Endothelial cell of umbilical vein (primary cell): Measurements from ENCODE around the gene NGLY1. TPM values are rescaled to one million over a fixed set of nuclear protein-coding genes. Genes with fewer than 3 reads are reported as not detected.

ENCODE experiments used
- BruUV-seq: library from RNA; stranded (reverse); fragments of 400-500 nt; replicated peaks from 2 replicates; lab custom pipeline; 2021; lab: Mats Ljungman, UMichigan
- CTCF ChIA-PET: fragments of 300-600, 350-600 bp; sonication (Branson Sonifier 250); formaldehyde crosslinking; loops from one replicate; lab custom pipeline; 2021; ENCODE audit warnings: antibody characterized with exemption, inconsistent platforms; lab: Charles Lee
- POLR2A ChIA-PET: fragments of 300-600, 350-600 bp; sonication (Branson Sonifier 250); formaldehyde crosslinking; loops from one replicate; lab custom pipeline; 2021; ENCODE audit warnings: antibody characterized with exemption, inconsistent platforms; lab: Charles Lee
- DNase-seq: peaks from one replicate; pipeline ENCODE4 v3.0.0-alpha.2; 2011; ENCODE audit warnings: low read depth, low spot score
- FAIRE-seq: peaks from 2 replicates; lab custom pipeline; 2011; peaks lifted over from hg19 to GRCh38; lab: Jason Lieb, UNC
- H2AFZ ChIP-seq: 2 replicates; pipeline ENCODE4 v1.6.0; 2012; ENCODE audit warnings: low read depth, low read length, control low read depth, inconsistent platforms
- H3K27ac ChIP-seq: 2 replicates; pipeline ENCODE4 v1.5.1; 2011; ENCODE audit warnings: low read depth, mild to moderate bottlenecking, control low read depth, low read length, moderate library complexity; ENCODE audit not compliant: insufficient read depth
- H3K27me3 ChIP-seq, 2 experiments: 2 replicates each; pipeline versions ENCODE4 v1.6.0 to v1.6.1; 2011; ENCODE audit warnings: low read length in 2 of 2, mixed read lengths in 1 of 2; ENCODE audit not compliant: control insufficient read depth in 2 of 2, insufficient read depth in 2 of 2
- H3K36me3 ChIP-seq, 2 experiments: 2 replicates in 1 of 2; 3 replicates in 1 of 2; pipeline ENCODE4 v1.5.1; 2011; ENCODE audit warnings: low read length in 2 of 2, mild to moderate bottlenecking in 1 of 2, moderate library complexity in 1 of 2; ENCODE audit not compliant: control insufficient read depth in 2 of 2, insufficient read depth in 2 of 2; ENCODE audit errors: extremely low read depth in 1 of 2
- H3K4me1 ChIP-seq: 3 replicates; pipeline ENCODE4 v1.5.1; 2011; ENCODE audit warnings: mild to moderate bottlenecking, low read length; ENCODE audit not compliant: control insufficient read depth, insufficient read depth; ENCODE audit errors: extremely low read depth
- H3K4me2 ChIP-seq: 2 replicates; pipeline ENCODE4 v1.6.1; 2011; ENCODE audit warnings: low read length, control low read depth, mixed read lengths; ENCODE audit not compliant: insufficient read depth
- H3K4me3 ChIP-seq, 3 experiments: fragments of 200-600 bp in 1 of 3; sonication (generic), shearing (Covaris generic) in 1 of 3; replicated peaks in 1 of 3; 2 replicates each; pipeline ENCODE4 v1.5.1; 2011 to 2016; ENCODE audit warnings: control low read depth in 3 of 3, low read length in 3 of 3, mild to moderate bottlenecking in 2 of 3, inconsistent platforms in 1 of 3, low read depth in 1 of 3, moderate library complexity in 1 of 3; ENCODE audit not compliant: insufficient read depth in 1 of 3
- H3K79me2 ChIP-seq: 2 replicates; pipeline ENCODE4 v1.6.0; 2012; ENCODE audit warnings: low read length, inconsistent platforms; ENCODE audit not compliant: control insufficient read depth, insufficient read depth
- H3K9ac ChIP-seq: replicated peaks from 2 replicates; pipeline ENCODE3; 2011; ENCODE audit warnings: low read length, control low read depth; ENCODE audit not compliant: insufficient read depth; ENCODE audit errors: extremely low read depth
- H3K9me1 ChIP-seq: replicated peaks from 3 replicates; pipeline ENCODE4 v1.6.0; 2011; ENCODE audit warnings: mild to moderate bottlenecking, low read length; ENCODE audit not compliant: control insufficient read depth, insufficient read depth; ENCODE audit errors: extremely low read depth
- H3K9me3 ChIP-seq: replicated peaks from 2 replicates; pipeline ENCODE4 v1.5.1; 2012; ENCODE audit warnings: low read length, inconsistent platforms; ENCODE audit not compliant: control insufficient read depth, insufficient read depth
- H4K20me1 ChIP-seq: replicated peaks from 2 replicates; pipeline ENCODE3; 2011; ENCODE audit warnings: mild to moderate bottlenecking, low read length; ENCODE audit not compliant: control insufficient read depth, insufficient read depth; ENCODE audit errors: extremely low read depth
- EZH2 ChIP-seq: IDR thresholded peaks from 2 replicates; pipeline ENCODE4 v1.6.1; 2012; ENCODE audit warnings: borderline replicate concordance, low read depth, mild to moderate bottlenecking, moderate library complexity, low read length, inconsistent platforms; ENCODE audit not compliant: severe bottlenecking
- FOS ChIP-seq: IDR thresholded peaks from 2 replicates; pipeline ENCODE4 v1.6.1; 2011; ENCODE audit warnings: mild to moderate bottlenecking, low read length, moderate library complexity, borderline replicate concordance; ENCODE audit not compliant: insufficient read depth
- GATA2 ChIP-seq: IDR thresholded peaks from 2 replicates; pipeline ENCODE4 v1.7.0; 2011; ENCODE audit warnings: low read depth, mild to moderate bottlenecking, moderate library complexity, mixed read lengths, low read length; ENCODE audit not compliant: insufficient read length, insufficient read depth
- JUN ChIP-seq: IDR thresholded peaks from 2 replicates; pipeline ENCODE4 v1.6.1; 2011; ENCODE audit warnings: borderline replicate concordance, low read depth; ENCODE audit not compliant: insufficient read length, insufficient read depth
- MYC ChIP-seq: IDR thresholded peaks from one replicate; pipeline ENCODE4 v1.6.1; 2011; ENCODE audit warnings: mild to moderate bottlenecking, low read depth, low read length
- POLR2A ChIP-seq: IDR thresholded peaks from 2 replicates; pipeline ENCODE4 v1.6.1; 2012; ENCODE audit warnings: low read depth, mild to moderate bottlenecking, control low read depth, low read length
- POLR2AphosphoS5 ChIP-seq: IDR thresholded peaks from 2 replicates; pipeline ENCODE4 v1.6.1; 2012; ENCODE audit warnings: low read depth, mild to moderate bottlenecking, control low read depth, low read length, moderate library complexity; ENCODE audit not compliant: insufficient read depth
- dilution Hi-C: fragments of 300-500 bp; cut with MboI; formaldehyde crosslinking; loops from one replicate; pipeline ENCODE4 v1.15.0; 2019; ENCODE audit warnings: low sequenced_read_pairs; ENCODE audit not compliant: extremely low pct_ligation_motif_present
- intact Hi-C: fragments of 100-400 bp; cut with micrococcal nuclease; formaldehyde crosslinking; loops from one replicate; pipeline ENCODE4 v1.10.0; 2022
- polyA plus RNA-seq, 4 experiments: library from polyadenylated mRNA; depleted of rRNA in 3 of 4; stranded (reverse) in 3 of 4; unstranded in 1 of 4; fragments of >200 nt; gene quantifications; 2 replicates each; pipeline versions ENCODE4 v1.2.1 to v1.2.3, GENCODE V29; 2011 to 2012; ENCODE audit warnings: missing spikeins in 1 of 4
- total RNA-seq: library from RNA; stranded (reverse); gene quantifications from 2 replicates; pipeline ENCODE4 v1.2.3, GENCODE V29; 2021
- TF ChIP-seq, protein P1 (sequence below): IDR thresholded peaks from 2 replicates; pipeline ENCODE4 v1.6.1; 2011; ENCODE audit not compliant: insufficient read depth, insufficient read length
- TF ChIP-seq, protein P2 (sequence below), 2 donors: IDR thresholded peaks; 1 replicate in 1 of 2; 2 replicates in 1 of 2; pipeline ENCODE4 v1.5.1; 2011; ENCODE audit warnings: low read length in 2 of 2, mild to moderate bottlenecking in 2 of 2, moderate library complexity in 2 of 2, control low read depth in 1 of 2, inconsistent platforms in 1 of 2, low read depth in 1 of 2; ENCODE audit not compliant: insufficient read depth in 1 of 2; ENCODE audit errors: extremely low read depth in 1 of 2

NGLY1 gene
- total and polyA plus RNA-seq, 2 donors (not counting 3 experiments of a cell fraction or from before 2014, with no cell fraction given) = 5.3 to 29.6 TPM

DNA sequence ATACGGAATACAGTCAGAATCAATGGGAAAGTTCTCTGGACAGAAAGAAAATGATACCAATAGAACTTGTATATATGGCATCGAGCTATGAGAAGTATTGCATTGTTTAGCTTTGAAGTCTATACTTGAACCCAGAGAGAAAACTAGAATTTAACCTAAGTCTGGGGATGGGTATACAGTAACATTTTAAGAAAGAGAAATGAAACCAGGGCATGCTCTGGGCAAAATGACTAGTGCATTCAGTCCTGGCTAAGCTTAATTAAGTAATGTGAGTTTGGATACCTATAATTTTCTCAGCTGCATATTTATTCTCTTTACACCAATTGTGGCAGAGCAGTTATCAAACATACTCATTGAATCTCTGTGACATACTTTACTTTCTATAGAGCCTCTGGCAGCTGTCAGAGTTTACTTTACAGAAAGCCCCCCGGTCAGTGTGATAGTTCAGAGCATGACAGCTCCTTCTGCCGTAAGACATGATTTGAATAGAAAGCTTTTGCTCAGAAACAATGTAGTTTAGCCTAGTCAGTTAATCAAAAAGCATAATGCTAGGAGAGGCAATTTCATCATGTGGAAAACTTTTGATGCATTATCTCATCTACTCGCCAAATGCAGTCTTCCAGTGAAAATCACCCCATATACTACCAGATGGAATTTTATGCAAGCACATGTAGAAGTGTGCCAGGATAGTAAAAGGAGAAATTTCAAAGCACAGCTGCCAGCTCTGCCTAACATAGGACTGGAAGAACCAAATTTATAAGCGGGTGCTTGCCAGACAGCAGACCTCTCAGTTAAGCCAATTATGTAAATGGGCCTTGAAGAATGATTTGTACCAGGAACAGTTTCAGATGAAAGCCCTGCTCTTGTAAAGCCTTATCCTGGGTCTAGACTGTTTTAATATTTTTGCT is 47.4 kb upstream of the NGLY1 start:
- POLR2A ChIA-PET = no interaction called here
- no peaks in the 10 kb centered on the region for H4K20me1 ChIP-seq
- H3K27ac ChIP-seq = no peak overlapping the region
- no peaks in the 10 kb centered on the region for H3K9me1 ChIP-seq
- no peak overlapping the region for H3K9ac ChIP-seq
- H3K27me3 ChIP-seq = peaks cover 0 to 5% of the 10 kb centered on the region in 2 experiments
- BruUV-seq = no TSS peak
- H3K9me3 ChIP-seq = no peaks in the 10 kb centered on the region
- no peaks in the 10 kb centered on the region for H3K36me3 ChIP-seq
- no peak for FAIRE-seq
- CTCF ChIA-PET = interaction anchor here (0.6 to 2.7 kb wide), 9 partner anchors 10 to 1449 kb away, joined by 3 to 50 read pairs (median 5); partner anchors contain the start of gene NGLY1
- intact Hi-C loops (loop anchor here (1.0 kb wide), 1 partner anchor 182 kb away; no protein-coding TSS in a partner anchor), dilution Hi-C loops (no loop called here)
- no peak for DNase-seq
- H3K79me2 ChIP-seq = no peaks in the 10 kb centered on the region
- TF ChIP-seq FOS (no peak), JUN (no peak), EZH2 (no peak), POLR2A (no peak), POLR2AphosphoS5 (no peak), GATA2 (no peak), MYC (no peak)
- TF ChIP-seq, protein P1, sequence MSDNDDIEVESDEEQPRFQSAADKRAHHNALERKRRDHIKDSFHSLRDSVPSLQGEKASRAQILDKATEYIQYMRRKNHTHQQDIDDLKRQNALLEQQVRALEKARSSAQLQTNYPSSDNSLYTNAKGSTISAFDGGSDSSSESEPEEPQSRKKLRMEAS = no peak
- TF ChIP-seq, protein P2, sequence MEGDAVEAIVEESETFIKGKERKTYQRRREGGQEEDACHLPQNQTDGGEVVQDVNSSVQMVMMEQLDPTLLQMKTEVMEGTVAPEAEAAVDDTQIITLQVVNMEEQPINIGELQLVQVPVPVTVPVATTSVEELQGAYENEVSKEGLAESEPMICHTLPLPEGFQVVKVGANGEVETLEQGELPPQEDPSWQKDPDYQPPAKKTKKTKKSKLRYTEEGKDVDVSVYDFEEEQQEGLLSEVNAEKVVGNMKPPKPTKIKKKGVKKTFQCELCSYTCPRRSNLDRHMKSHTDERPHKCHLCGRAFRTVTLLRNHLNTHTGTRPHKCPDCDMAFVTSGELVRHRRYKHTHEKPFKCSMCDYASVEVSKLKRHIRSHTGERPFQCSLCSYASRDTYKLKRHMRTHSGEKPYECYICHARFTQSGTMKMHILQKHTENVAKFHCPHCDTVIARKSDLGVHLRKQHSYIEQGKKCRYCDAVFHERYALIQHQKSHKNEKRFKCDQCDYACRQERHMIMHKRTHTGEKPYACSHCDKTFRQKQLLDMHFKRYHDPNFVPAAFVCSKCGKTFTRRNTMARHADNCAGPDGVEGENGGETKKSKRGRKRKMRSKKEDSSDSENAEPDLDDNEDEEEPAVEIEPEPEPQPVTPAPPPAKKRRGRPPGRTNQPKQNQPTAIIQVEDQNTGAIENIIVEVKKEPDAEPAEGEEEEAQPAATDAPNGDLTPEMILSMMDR (IDR thresholded peaks at IDR 0.05; ENCODE audit: extremely low read depth in 1 of 2, insufficient read depth in 1 of 2, low read depth in 1 of 2, low read length in 2 of 2) = no peak
- no peak overlapping the region for H3K4me2 ChIP-seq
- H3K4me3 ChIP-seq = no peak overlapping the region
- no peak overlapping the region for H2AFZ ChIP-seq
- no peaks in the 10 kb centered on the region for H3K4me1 ChIP-seq
